ENCODE results near the gene GAL.

Gene GAL

DNA sequence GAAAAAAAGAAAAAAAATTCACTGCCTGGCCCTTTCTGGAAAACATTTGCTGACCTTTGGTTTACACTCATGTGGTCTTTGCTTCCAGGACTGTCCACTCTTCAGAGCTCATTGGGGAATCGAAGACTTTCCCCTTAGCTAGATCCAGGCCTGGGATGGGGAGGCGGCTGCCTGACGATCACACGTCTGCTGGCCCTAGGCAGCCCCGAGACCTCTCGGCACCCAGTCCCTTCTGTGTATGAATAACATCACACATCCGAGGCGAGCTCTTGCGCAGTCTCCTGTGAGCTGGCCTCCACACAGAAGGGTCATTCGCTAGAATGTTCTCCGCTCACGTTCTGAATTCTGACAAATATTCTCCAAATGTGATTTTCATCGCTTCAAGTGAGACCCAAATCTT, 25.7 kb upstream of the GAL start:
- no peak for DNase-seq (ENCODE audit: low read depth in 2 of 2)

DNA sequence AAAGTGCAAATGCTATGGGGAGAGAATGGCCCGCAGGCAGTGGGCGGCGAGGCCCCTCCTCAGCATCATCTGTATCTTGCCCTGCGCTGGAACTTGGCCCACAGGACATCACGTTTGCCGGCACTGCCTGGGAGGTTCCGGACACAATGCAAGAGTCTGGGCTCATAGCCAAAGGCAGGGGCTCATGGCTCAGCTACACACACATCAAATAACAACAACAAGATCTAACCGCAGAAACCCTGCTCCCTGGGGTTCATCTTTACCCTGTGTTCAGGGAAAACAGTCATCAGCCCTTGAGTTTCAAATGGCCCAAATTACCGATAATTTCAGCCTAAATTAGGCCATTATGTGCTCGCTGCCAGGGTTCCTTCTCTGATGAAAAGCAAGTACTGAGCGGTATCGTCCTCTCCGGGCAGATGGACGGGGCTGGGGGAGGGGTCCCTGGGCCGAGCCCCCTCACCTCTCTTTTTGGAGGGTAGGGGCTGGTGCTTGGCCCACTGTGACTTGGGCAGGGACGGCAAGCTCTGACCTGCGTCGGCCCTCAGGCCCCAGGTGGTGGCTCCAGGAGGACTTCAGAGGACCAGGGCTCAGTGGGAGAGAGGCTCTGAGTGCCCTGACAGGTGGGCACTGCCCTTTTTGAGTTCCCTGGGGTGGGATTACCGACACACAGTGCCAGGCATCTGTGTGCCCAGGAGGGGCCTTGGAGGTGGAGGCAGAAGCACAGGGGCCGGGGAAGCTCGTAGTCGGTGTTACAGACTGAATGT, 25.0 kb upstream of the GAL start:
- DNase-seq (ENCODE audit: low read depth in 2 of 2), result no peak

DNA sequence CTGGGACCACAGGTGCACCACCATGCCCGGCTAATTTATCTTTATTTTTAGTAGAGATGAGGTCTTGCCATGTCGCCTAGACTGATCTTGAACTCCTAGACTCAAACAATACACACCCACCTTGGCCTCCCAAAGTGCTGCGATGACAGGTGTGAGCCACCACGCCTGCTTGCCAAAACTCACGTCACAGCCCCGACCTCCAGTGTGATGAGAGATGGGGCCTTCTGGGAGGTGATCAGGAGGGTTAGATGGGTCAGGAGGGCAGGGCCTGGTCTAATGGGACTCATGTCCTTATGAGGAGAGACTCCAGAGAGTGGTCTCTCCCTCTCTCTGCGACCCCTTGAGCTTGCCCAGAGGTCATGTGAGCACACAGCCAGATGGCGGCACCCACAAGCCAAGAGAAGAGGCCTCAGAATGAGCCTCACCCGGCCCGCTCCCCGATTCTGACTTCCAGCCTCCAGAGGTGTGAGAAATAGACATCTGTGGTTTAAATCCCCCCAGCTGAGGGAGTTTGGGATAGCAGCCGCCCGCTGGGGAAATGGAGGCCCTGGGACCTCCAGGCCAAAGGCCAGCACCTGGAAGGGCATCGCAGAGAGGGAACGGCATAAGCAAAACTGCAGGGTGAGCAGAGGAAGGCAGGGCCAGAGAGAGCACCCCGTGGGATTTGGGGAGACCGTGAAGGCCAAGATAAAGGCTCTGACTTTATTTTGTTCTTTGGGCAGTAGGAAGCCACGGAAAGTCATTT, 24.1 kb upstream of the GAL start:
- DNase-seq (ENCODE audit: low read depth in 2 of 2), result no peak

DNA sequence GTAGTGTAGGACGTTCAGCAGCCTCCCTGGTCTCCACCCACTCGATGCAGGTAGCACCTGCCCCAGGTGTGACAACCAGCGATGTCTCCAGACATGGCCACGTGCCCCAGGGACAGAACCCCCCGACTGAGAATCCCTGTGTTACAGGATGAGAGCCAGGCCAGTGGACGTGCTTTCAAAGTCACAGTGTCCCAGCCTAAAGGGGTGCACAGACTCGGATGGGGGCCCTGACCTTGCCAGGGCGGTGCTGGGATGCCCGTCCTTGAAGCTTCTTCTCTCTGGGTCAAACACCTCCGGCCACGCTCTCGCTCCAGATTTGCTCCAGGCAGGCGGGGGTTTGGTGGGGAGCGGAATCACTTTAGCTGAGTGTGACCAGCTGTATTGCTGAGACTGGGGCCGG, 23.3 kb upstream of the GAL start:
- DNase-seq (ENCODE audit: low read depth in 2 of 2), result no peak

DNA sequence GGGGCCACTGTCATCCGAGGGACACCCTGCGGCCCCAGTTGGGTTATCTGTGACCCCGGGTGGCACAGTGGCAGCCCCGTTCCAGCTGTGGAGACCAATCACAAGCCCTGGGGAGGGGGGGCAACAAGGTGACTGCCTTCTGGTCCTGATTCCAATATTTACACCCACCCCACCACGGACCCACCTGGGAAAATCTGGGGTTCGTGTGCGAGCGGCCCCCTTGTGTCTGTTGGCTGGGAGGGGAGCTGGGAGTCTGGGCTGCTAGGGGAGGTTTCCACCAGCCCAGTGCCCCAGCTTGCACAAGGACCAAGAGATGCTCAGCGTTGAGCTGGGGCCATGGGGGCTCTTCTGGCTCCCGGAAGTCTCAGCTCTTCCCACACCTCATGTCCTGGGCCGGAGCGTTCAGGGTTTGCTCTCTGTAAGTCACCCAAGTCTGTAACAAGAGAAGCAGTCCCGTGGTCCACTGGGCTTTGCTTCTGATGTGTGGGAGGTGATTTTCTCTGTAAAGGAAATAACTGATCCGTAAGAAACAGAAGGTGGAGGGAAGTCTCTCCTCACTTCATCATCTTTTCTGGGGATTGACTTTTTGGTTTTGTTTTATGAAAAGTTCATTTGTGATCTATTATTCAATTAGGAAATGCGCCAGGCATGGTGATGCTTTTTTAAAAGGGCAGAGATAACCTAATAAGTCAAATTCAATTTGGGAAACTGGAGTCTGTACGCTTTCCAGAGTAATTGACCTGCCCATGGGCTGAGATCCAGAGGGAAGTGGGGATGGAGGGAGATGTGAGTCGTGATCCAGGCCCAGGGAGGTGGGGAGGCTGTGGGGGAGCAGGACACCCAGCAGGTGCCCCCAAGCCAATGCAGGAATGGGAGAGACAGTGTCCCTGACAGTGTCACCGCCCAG, 22.4 kb upstream of the GAL start:
- DNase-seq (ENCODE audit: low read depth in 2 of 2), result no peak

DNA sequence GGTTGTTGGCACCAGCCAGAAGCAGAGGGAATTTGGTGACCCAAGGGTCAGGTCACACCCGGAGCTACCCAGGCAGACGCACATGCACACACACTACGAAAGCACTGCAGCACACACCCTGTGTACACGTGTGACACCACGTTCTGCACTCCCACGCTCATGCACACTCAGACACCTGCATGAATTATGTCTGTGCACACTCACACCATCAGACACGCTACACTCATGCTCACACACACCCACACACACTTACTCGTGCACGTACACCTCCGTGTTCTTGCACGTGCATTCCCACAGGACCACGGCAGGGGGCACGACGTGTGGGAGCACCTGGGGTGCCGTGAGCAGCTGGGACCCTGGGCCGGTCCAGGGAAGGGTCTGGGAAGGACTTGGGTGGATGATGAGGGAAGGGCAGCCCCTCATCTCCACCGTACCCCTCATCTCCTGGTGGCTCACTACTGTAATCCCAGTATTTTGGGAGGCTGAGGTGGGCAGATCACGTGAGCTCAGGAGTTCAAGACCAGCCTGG, 20.8 kb upstream of the GAL start:
- no peak for DNase-seq (ENCODE audit: low read depth in 2 of 2)

DNA sequence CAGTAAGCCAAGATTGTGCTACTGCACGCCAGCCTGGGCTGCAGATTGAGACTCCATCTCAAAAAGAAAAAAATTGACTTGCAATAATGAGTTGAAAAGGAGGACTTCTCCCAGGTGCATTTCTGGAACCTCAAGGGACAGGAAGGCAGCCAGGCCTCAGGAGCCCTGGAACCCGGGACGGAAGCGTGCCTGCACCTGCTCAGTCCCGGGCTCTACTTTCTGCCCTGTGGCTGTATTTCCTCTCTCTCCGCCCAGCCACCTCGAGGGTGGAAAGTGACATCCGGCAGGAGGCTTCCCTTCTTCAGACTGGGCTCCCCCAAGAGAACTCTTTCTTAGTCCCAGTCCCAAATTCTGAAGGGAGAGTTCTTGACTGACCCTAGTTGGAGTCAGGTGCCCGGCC, 20.2 kb upstream of the GAL start:
- DNase-seq (ENCODE audit: low read depth in 2 of 2), result no peak

DNA sequence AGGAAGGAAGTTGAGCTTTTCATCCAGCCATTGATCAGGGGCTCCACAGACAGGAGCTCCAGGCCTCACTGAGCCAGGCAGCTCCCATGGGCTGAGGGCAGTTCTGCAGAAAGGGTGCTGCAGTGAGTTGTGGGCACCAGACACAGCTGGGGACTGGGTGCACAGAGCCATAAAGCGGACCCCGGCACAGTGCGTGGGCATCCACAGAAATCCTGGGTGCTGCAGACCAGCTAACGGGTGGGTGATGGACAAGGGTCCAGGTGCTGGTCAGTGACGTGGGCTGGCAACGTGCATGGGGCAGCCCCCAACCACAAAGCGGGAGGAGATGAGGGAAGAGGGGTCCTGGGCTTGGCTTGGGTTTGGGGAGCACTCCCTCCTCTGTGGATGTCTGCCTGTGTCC, 19.4 kb upstream of the GAL start:
- DNase-seq (ENCODE audit: low read depth in 2 of 2), result no peak

DNA sequence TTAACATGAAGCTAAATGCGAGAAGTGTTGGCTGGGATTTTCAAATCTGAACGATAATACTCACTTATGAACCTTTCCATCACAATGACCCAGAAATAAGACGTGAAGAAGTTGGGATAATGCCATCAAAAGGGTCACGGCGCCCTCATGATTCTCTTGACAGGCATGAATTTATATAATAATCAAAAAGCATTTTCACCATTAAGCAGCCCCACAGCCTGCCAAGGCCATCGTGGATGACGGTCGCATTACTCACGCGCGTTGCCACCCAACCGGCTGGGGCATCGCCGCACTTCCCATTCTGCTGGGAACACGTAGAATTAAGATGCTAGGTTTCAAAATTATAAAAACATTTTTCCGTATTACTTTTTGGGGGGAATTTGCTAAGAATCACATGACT, 18.9 kb upstream of the GAL start:
- no peak for DNase-seq (ENCODE audit: low read depth in 2 of 2)

DNA sequence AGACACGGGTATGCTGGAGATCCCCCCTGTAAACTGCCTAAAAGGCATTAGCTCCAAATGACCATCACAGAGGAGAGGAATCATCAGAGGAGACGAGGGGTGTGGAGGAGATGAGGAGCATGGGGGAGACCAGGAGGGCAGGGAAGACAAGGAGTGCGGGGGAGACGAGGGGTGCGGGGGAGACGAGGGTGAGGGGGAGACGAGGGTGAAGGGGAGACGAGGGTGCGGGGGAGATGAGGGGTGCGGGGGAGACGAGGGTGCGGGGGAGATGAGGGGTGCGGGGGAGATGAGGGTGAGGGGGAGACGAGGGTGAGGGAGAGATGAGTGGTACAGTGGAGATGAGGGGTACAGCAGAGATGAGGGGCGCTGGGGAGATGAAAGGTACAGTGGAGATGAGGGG, 17.5 kb upstream of the GAL start:
- no peak for DNase-seq (ENCODE audit: low read depth in 2 of 2)

DNA sequence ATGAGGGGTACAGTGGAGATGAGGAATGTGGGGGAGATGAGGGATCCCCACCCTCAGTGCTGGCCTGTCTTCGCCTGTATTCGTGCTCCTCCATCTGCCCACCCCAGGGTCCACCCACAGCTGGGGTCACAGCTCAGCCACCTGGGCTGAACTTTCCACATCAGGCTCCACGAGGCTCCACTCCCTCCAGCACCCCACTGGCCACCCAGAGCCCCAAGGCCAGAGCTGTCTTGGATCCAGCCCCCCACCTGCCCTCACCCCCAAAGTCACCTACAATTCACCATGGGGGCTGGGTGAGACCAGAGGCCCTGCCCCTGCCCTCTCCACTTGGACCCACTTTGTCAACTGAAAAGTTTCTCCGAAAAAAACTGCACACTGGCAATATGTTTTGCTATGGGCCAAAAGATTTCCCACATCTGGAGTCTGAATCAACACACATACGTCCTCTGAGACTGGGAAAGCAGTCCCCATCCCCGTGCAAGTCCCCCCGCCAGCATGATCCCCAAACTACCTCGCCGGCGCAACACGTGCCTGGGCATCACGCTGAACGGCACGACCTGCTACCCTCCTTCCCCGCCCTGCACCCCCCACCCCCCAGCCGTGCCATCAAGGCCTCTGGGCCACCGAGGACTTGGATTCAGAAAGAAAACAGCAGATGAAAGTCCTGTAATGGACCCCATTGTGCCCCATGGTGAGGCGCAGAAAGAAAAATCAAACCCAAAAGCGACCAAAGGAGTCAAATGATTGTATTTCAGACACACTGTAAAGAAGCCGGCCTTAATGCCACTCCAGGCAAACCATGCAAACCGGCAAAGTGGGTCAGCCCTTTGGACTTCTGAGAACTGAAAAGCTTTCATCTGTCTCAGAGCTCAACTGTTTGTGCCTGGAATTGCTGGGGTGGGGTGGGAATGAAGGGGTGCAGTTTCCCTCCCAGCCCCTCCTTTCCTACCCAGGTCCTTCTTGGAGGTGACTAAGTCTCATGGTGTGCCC, 16.5 kb upstream of the GAL start:
- DNase-seq (ENCODE audit: low read depth in 2 of 2), result no peak

DNA sequence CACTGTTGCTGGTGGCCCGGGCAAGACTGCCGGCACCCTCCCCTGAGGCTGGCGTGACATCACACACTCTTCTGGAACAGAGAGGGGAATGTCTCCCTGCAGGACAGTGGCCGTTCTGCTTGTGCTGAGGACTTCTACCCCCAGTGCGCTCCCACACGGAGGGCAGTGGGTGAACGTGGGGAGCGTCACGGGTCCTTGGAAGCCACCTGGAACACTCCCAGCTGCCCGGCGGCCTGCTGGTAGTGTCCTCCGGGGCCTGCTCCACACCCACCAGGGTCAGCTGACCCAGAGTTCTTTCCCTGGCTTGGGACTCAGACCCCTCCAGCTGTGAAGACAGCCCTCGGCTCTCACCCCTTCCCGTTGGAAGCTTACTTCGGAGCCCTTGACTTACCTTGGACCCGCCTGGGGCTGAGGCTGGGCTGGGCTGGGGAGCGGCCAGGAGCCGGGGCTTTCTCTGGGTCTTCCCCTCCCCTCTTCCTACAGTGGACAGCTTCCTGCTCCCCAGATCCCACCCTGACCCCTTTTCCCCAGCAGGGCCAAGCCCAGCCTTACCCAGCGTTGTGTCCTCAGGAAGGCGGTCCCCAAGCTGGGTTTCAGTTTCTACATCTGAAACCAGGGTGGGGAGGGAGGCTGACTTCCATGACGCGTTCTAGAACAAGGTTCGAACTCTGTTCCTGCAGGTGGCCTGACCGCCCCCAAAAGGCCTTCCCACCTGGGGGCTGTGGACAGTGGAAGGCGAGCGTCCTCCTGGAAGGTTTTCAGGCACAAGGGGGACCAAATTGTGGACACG, 14.8 kb upstream of the GAL start:
- DNase-seq (ENCODE audit: low read depth in 2 of 2), result no peak

DNA sequence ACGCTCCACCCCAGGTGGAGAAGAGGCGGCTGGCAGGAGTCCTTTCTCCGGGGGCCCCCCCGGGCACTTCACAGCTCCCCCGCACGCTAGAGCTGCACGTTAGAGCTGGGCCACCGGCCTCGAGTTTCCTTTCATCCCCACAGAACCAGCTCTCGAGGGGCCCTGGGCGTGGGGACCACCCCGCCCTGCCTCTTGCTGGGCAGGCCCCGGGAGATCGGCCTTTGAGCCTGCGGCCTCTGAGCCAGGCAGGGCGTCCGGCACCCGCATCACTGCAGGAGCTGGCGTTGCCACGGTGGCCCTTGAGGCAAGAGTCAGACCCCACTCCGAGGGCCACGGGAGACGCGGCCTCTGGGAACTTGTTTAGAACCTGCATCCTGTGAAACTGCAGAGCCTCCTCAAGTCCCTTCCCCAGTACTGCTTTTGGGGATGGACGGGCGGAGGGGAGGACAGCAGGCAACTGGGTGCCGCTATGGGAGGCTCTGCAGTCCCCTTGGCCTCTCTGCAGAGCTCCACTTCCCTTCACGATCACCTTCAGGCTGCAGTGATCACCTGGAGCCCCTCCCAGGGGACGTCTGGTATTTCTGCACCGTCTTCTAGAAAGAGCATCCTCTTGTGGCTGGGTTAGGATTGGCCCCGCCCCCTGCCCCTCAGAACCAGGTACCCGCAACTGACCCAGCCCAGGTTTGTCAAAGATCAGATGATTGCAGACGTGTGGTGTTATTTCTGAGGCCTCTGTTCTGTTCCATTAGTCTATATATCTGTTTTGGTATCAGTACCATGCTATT, 13.9 kb upstream of the GAL start:
- no peak for DNase-seq (ENCODE audit: low read depth in 2 of 2)

DNA sequence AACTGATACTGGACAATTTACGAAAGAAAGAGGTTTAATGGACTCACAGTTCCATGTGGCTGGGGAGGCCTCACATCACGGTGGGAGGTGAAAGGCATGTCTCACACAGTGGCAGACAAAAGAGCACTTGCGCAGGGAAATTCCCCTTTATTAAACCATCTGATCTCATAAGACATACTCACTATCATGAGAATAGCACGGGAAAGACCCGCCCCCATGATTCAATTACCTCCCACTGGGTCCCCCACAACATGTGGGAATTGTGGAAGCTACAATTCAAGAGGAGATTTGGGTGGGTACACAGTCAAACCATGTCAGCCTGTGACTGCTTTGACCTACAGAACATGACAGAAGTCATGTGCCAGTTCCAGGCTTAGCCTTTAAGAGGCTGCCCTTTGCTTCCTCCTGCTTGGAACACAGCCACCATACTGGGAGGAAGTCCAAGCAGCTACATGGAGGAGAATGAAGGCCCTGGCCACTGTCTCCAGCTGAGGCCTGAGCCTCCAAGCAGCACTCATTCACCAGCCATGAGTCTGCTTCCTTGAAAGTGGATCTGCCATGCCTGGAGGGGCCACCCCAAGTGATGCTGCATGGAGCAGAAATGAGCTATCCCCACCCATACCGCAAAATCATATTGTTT, 10.9 kb upstream of the GAL start:
- DNase-seq (ENCODE audit: low read depth in 2 of 2), result no peak

DNA sequence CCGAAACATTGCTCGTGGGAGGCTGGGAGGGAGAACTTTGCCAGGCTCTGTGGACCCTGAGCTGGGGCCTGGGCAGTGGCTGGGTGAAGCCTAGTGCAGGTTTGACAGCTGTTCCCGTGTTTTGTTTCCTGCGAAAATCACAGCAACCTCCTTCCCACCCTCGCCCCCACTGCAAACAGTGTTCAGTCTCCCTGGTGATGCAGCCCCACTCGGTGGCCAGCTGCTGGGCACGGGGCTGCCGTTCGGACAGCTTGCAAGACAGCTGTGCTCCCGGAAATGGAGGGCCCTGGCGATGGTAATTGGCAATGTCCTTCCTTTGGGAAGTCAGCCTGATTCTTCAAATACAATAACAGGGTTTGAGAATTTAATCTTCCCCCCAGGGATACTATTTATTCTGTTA, 10.4 kb upstream of the GAL start:
- DNase-seq (ENCODE audit: low read depth in 2 of 2), result no peak

DNA sequence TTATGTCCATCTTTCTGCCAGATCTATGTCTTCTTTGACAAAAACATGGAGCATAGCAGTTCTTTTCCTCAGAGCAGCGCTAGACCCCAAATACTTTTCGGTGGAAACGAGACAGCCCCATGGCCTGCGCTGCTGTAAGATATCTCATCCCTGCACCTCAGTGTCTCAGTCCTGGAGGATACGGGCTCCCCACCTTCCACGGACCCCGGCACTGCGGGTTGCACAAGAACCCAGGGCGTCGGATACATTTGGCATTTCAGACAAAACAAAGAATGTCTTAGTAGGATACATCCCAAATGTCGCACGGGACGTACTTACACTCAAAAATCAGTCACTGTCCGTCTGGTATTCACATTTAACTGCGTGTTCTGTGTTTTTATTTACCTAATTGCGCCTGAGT, 9.9 kb upstream of the GAL start:
- no peak for DNase-seq (ENCODE audit: low read depth in 2 of 2)

DNA sequence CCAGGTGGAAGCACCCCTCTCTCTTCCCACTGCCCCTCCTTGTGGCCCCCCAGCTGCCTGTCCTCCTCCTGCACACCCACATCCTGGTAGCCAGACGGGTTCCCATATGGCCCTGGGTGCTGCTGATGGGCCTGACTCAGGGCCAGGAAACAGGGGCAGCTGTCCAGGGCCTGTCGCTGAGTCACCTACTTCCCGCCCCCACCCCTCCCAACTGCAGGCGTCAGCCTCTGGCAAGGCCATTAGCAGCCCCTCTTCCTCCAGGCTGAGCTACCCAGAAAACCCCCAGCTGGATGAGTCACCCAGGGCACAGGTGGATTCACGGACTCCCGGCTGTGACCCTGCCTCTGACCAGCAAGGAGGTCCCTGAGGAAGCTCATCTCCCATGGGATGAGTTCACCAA, 6.9 kb upstream of the GAL start:
- no peak for DNase-seq (ENCODE audit: low read depth in 2 of 2)

DNA sequence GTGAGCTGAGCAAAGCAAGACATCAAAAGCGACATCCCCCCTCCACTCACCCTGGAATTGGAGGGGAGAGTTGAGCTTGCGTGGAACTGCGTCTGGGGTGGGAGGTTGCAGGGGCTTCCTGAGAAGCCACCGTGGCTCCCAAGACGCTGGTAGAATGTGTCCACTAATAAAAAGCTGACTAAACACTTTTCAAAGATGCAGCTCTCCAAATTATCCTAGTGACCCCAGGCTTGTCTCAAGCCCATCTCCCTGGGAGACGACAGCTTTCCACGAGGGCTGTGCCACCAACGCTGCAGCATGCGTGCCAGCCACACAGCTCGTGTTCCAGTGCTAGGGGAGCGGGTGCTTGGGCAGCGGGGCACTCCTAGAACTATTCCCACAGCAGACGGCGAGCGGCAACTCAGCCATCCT, 6.3 kb upstream of the GAL start:
- no peak for DNase-seq (ENCODE audit: low read depth in 2 of 2)

All from stimulated activated CD4-positive, alpha-beta T cell treated with anti-CD3 and anti-CD28 coated beads, Interleukin-1b, Interleukin-23, amount 100 ng/mL, for 4 hours (primary cell).